CD4-positive, alpha-beta T cell (primary cell): Measurements from ENCODE around the gene DNAH1. TPM values are rescaled to one million over a fixed set of nuclear protein-coding genes. Genes with fewer than 3 reads are reported as not detected.

ENCODE experiments used
- ATAC-seq: fragments of 200-7000 bp; cut with Tn5 transposase; one replicate; pipeline ENCODE4 v1.10.0; 2022; ENCODE audit warnings: mild to moderate bottlenecking; ENCODE audit not compliant: poor library complexity
- CTCF ChIA-PET: fragments of 350-600 bp; sonication (Branson Sonifier 250); formaldehyde crosslinking; loops from one replicate; lab custom pipeline; 2021; ENCODE audit warnings: antibody characterized with exemption, inconsistent platforms; lab: Charles Lee
- POLR2A ChIA-PET: fragments of 350-600 bp; sonication (Branson Sonifier 250); formaldehyde crosslinking; loops from one replicate; lab custom pipeline; 2021; ENCODE audit warnings: antibody characterized with exemption, inconsistent platforms; lab: Charles Lee
- DNase-seq, 14 experiments: peaks; one replicate each; pipeline ENCODE4 v3.0.0-alpha.2; 2013 to 2020; ENCODE audit warnings: mixed read lengths in 2 of 14
- H3K27ac ChIP-seq, 2 donors: one replicate each; pipeline versions ENCODE4 v1.5.1 to v1.7.0; 2013; ENCODE audit warnings: low read length in 2 of 2, low read depth in 1 of 2, mild to moderate bottlenecking in 1 of 2
- H3K27me3 ChIP-seq, 2 experiments: 1 replicate in 1 of 2; 2 replicates in 1 of 2; pipeline versions ENCODE4 v1.6.1 to v1.7.0; 2013; ENCODE audit warnings: low read length in 2 of 2, control low read depth in 1 of 2, mild to moderate bottlenecking in 1 of 2, moderate library complexity in 1 of 2; ENCODE audit not compliant: insufficient read depth in 2 of 2, control insufficient read depth in 1 of 2
- H3K36me3 ChIP-seq: one replicate; pipeline ENCODE4 v1.6.1; 2013; ENCODE audit warnings: low read length, control low read depth; ENCODE audit not compliant: insufficient read depth
- H3K4me1 ChIP-seq: one replicate; pipeline ENCODE4 v1.6.1; 2013; ENCODE audit warnings: low read length, control low read depth; ENCODE audit not compliant: insufficient read depth
- H3K4me3 ChIP-seq: one replicate; pipeline ENCODE4 v1.5.1; 2013; ENCODE audit warnings: mild to moderate bottlenecking, low read length, moderate library complexity
- H3K9me3 ChIP-seq, 2 experiments: 1 replicate in 1 of 2; 2 replicates in 1 of 2; pipeline versions ENCODE4 v1.6.1 to v1.7.0; 2013; ENCODE audit warnings: low read length in 2 of 2, mild to moderate bottlenecking in 2 of 2, control low read depth in 1 of 2, moderate library complexity in 1 of 2; ENCODE audit not compliant: control insufficient read depth in 1 of 2, insufficient read depth in 1 of 2
- H3K27ac Mint-ChIP-seq: one replicate; pipeline ENCODE4 v1.8.0; 2020; ENCODE audit warnings: mixed read lengths
- H3K27me3 Mint-ChIP-seq: one replicate; pipeline ENCODE4 v1.8.0; 2021; ENCODE audit warnings: mixed read lengths
- H3K36me3 Mint-ChIP-seq: one replicate; pipeline ENCODE4 v1.8.0; 2021; ENCODE audit warnings: low read depth, mixed read lengths
- H3K4me1 Mint-ChIP-seq: one replicate; pipeline ENCODE4 v1.8.0; 2021; ENCODE audit warnings: low read depth, mixed read lengths
- H3K4me3 Mint-ChIP-seq: one replicate; pipeline ENCODE4 v1.8.0; 2020; ENCODE audit warnings: mild to moderate bottlenecking, mixed read lengths
- H3K9me3 Mint-ChIP-seq: one replicate; pipeline ENCODE4 v1.8.0; 2020; ENCODE audit warnings: mixed read lengths
- intact Hi-C, 2 experiments: fragments of 100-400 bp; cut with DNase I in 1 of 2; cut with micrococcal nuclease in 1 of 2; formaldehyde crosslinking; loops; one replicate each; pipeline versions ENCODE4 v1.15.1 to v1.9.0; 2023 to 2025; cut with DNase I, micrococcal nuclease
- total RNA-seq, 174 experiments: library from RNA in 2 of 174; stranded (reverse) in 2 of 174; gene quantifications; one replicate each; pipeline ENCODE4 v1.2.3 and lab custom pipeline; 2021 to 2026
- TF ChIP-seq, protein P1 (sequence below): fragments of 200-600 bp; IDR thresholded peaks from one replicate; pipeline ENCODE4 v1.8.0; 2022; ENCODE audit warnings: antibody characterized with exemption, mild to moderate bottlenecking

Gene DNAH1
- total RNA-seq, 2 experiments from 2014 or later = 49.7 to 50.7 TPM

DNA sequence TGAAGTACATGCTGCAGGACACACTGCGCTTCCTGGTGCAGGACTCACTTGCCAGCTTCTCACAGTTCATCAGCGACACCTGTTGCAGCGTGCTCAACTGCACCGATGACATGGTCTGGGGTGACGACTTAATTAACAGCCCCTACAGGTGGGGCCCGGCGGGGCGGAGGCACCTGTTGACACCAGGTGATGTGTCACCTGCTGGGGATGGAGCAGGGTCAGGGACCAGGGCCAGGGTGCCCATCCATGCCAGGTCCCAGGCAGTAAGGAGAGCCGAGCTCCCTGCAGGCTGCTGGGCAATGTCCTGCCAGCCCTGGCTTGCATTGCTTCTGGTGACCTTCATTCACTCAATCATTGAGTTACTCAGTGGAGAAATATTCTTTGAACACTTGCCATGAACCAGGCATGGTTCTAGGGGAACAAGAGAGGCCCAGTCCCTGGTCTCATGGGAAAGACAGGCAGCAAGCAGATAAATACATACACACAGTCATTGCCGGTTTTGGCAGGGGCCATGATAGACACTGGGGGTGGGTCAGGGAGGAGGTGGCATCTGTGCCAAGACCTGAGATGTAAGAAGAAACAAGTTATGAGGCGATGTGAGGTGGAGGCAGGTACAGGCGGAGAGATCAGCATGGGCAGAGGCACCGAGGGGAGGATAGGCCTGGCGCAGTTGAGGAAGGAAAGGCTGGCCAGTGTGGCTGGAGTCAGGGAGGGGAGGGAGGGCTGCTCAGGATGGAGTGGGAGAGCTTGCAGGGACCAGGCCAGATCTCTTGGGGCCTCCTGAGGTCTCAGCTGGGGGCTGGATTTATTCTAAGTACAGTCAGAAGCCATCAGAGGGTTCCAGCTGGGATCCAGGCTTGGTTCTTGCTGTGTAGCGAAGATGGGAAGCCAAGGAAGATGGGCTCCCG is 30.8 kb downstream of the DNAH1 start:
- peaks cover 60% of the 10 kb centered on the region for H3K36me3 Mint-ChIP-seq
- ATAC-seq = no peak
- intact Hi-C loops = no loop called here

DNA sequence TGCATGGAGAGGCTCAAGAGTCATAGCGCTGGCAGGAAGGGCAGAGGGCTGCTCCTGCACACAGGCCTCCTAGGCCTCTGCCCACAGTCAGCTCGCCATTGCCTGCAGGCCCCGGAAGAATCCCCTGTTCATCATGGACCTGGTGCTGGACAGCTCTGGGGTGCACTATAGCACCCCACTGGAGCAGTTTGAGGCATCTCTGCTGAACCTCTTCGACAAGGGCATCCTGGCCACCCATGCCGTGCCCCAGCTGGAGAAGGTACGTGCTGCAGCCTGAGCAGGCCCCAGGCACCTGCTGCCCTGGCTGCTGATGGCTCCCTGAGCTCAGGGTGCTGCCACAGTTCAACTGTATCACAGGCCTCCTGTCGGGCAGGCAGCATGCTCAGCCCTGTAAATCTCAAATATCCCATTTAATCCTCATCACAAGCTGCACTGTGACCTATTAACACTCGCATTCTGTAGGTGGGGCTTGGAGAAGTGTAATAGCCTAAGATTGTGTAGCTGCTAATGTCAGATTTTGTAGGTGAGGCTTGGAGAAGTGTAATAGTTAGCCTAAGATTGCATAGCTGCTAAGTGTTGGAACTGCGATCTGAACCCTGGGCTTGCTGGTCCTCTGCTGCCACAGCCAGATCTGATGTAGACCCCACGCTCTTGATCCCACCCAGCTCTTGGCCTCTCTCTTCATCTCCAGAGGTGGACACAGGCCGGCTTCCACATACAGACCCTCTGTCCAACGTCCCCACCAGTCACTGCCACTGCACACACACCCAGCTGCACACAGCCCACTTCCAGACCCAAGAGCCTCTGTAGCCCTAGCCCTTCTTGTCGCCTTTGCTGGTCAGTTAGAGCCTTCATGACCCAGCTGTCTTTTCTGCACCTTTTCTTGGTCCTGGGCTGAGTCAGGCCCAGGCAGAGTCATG is 31.9 kb downstream of the DNAH1 start:
- Histone ChIP-seq H3K27ac (no peak overlapping the region), H3K27me3 (no peaks in the 10 kb centered on the region), H3K4me3 (no peak overlapping the region), H3K4me1 (no peaks in the 10 kb centered on the region), H3K36me3 (peaks cover 62% of the 10 kb centered on the region), H3K9me3 (no peaks in the 10 kb centered on the region)
- ChIA-PET POLR2A (no interaction called here), CTCF (no interaction called here)
- no peaks in the 10 kb centered on the region for H3K4me1 Mint-ChIP-seq
- no peaks in the 10 kb centered on the region for H3K27me3 Mint-ChIP-seq
- ATAC-seq = no peak
- TF ChIP-seq, protein P1, sequence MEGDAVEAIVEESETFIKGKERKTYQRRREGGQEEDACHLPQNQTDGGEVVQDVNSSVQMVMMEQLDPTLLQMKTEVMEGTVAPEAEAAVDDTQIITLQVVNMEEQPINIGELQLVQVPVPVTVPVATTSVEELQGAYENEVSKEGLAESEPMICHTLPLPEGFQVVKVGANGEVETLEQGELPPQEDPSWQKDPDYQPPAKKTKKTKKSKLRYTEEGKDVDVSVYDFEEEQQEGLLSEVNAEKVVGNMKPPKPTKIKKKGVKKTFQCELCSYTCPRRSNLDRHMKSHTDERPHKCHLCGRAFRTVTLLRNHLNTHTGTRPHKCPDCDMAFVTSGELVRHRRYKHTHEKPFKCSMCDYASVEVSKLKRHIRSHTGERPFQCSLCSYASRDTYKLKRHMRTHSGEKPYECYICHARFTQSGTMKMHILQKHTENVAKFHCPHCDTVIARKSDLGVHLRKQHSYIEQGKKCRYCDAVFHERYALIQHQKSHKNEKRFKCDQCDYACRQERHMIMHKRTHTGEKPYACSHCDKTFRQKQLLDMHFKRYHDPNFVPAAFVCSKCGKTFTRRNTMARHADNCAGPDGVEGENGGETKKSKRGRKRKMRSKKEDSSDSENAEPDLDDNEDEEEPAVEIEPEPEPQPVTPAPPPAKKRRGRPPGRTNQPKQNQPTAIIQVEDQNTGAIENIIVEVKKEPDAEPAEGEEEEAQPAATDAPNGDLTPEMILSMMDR = no peak
- intact Hi-C loops = no loop called here
- H3K27ac Mint-ChIP-seq = no peak overlapping the region
- DNase-seq = no peak
- no peaks in the 10 kb centered on the region for H3K9me3 Mint-ChIP-seq
- peaks cover 60% of the 10 kb centered on the region for H3K36me3 Mint-ChIP-seq
- no peak overlapping the region for H3K4me3 Mint-ChIP-seq

More for the DNA sequence above, 30.8 kb downstream of the DNAH1 start:
- POLR2A ChIA-PET = no interaction called here
- CTCF ChIA-PET = no interaction called here
- Histone ChIP-seq H3K9me3 (no peaks in the 10 kb centered on the region), H3K36me3 (peaks cover 56% of the 10 kb centered on the region), H3K27ac (no peak overlapping the region), H3K27me3 (no peaks in the 10 kb centered on the region), H3K4me3 (no peak overlapping the region), H3K4me1 (no peaks in the 10 kb centered on the region)
- Mint-ChIP-seq H3K27me3 (no peaks in the 10 kb centered on the region), H3K27ac (peak overlapping the region; percentile 25), H3K4me3 (no peak overlapping the region), H3K4me1 (no peaks in the 10 kb centered on the region), H3K9me3 (no peaks in the 10 kb centered on the region)
- TF ChIP-seq, protein P1 = no peak
- DNase-seq = no peak

DNA sequence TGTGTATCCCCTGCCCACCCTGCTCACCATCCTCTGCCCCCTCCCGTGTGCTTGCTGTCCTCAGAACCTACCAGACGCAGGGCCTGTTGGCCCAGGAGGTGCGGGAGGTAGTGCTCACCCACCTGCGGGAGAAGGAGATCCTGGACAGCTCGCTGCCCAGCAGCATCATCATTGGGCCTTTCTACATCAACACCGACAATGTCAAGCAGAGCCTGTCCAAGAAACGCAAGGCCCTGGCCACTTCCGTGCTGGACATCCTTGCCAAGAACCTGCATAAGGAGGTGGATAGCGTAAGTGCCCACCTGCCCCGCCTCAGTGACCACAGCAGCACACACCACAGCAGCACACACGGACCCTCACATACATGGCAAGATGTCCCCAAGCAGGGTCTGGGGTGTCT is 33.0 kb downstream of the DNAH1 start:
- POLR2A ChIA-PET = no interaction called here

More for the DNA sequence above, 33.0 kb downstream of the DNAH1 start:
- no peak overlapping the region for H3K27ac ChIP-seq
- no peaks in the 10 kb centered on the region for H3K4me1 Mint-ChIP-seq
- H3K27ac Mint-ChIP-seq = no peak overlapping the region
- H3K9me3 Mint-ChIP-seq = no peaks in the 10 kb centered on the region
- peaks cover 64% of the 10 kb centered on the region for H3K36me3 Mint-ChIP-seq
- H3K4me3 ChIP-seq = no peak overlapping the region
- DNase-seq (no peak), ATAC-seq (no peak)
- no peaks in the 10 kb centered on the region for H3K4me1 ChIP-seq
- no peaks in the 10 kb centered on the region for H3K27me3 ChIP-seq
- H3K9me3 ChIP-seq = no peaks in the 10 kb centered on the region
- H3K36me3 ChIP-seq = peaks cover 68% of the 10 kb centered on the region
- intact Hi-C loops = no loop called here
- no peak overlapping the region for H3K4me3 Mint-ChIP-seq
- TF ChIP-seq, protein P1 = no peak
- H3K27me3 Mint-ChIP-seq = no peaks in the 10 kb centered on the region
- CTCF ChIA-PET = no interaction called here
